Neutrophil (primary cell): Measurements from ENCODE around the gene YIF1A.
A peak's percentile ranks its signal among the peaks of the same experiment; 100 is the strongest.

Source experiments
- H3K27ac ChIP-seq: fragments of 200-600 bp; sonication (generic); 2 replicates; pipeline ENCODE4 v1.5.1; 2016; ENCODE audit warnings: mild to moderate bottlenecking, moderate library complexity
- H3K27me3 ChIP-seq: fragments of 200-600 bp; sonication (generic); 2 replicates; pipeline ENCODE4 v1.6.0; 2016; ENCODE audit warnings: mild to moderate bottlenecking
- H3K36me3 ChIP-seq: fragments of 200-600 bp; sonication (generic); 2 replicates; pipeline ENCODE4 v1.5.1; 2017
- H3K4me1 ChIP-seq, 2 experiments: fragments of 200-600 bp in 1 of 2; sonication (generic) in 1 of 2; 1 replicate in 1 of 2; 2 replicates in 1 of 2; pipeline versions ENCODE4 v1.5.1 to v1.6.1; 2013 to 2016; ENCODE audit warnings: low read depth in 1 of 2, low read length in 1 of 2, mild to moderate bottlenecking in 1 of 2, moderate library complexity in 1 of 2; ENCODE audit not compliant: control insufficient read depth in 1 of 2, insufficient read depth in 1 of 2
- H3K4me3 ChIP-seq, 2 experiments: fragments of 200-600 bp in 1 of 2; sonication (generic) in 1 of 2; 1 replicate in 1 of 2; 2 replicates in 1 of 2; pipeline ENCODE4 v1.5.1; 2013 to 2016; ENCODE audit warnings: low read depth in 1 of 2, low read length in 1 of 2, mild to moderate bottlenecking in 1 of 2, moderate library complexity in 1 of 2
- H3K9me3 ChIP-seq: fragments of 200-600 bp; sonication (generic); 2 replicates; pipeline ENCODE4 v1.5.1; 2016
- CTCF ChIP-seq: fragments of 200-600 bp; sonication (generic); IDR thresholded peaks from 2 replicates; pipeline ENCODE4 v1.5.1; 2016; ENCODE audit warnings: antibody characterized with exemption

YIF1A gene

DNA sequence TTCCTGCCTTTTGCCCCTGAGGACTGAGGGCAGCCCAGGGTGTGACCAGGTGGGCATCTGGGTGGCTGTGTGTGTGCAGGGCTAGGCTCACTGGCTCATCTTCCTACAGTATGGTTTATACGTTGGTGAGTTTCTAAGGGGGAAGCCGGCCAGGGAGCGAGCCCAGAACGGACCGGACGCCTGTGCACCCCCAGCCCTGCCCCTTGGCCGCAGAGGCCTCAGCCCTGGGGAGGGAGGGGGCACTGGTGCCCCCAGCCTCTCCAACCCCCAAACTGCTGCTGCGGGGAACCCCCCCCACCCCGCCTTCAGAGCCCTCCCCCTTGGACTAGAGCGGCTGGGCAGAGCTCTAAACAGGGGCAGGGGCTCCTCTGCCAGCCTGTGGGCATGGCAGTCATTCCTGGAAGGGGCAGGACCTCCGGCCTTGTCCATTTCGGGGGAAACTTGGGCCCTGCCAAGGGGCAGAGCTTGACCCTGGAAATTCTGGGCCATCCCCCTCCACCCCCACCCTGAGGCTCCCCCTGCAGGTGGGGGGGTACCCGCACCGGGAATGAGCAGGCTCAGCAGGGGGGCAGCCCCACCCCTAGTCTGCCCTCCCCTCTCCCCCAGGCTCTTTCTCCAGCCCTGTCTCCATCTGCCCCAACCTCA, 5.4 kb downstream of the YIF1A start:
- H3K4me3 ChIP-seq = no peak overlapping the region
- no peaks in the 10 kb centered on the region for H3K9me3 ChIP-seq
- no peak overlapping the region for H3K27ac ChIP-seq
- no peak for TF ChIP-seq CTCF
- peaks cover 18% of the 10 kb centered on the region for H3K27me3 ChIP-seq
- peaks cover 16 to 23% of the 10 kb centered on the region in 2 experiments for H3K4me1 ChIP-seq
- H3K36me3 ChIP-seq = no peaks in the 10 kb centered on the region

- Histone ChIP-seq H3K4me3 (peak overlapping the region in 1 of 2 experiments; percentile 47), H3K27me3 (peaks cover 24% of the 10 kb centered on the region), H3K27ac (peak overlapping the region; percentile 51), H3K36me3 (no peaks in the 10 kb centered on the region), H3K4me1 (peaks cover 9 to 20% of the 10 kb centered on the region in 2 experiments), H3K9me3 (no peaks in the 10 kb centered on the region)
- peak; percentile 93 for TF ChIP-seq CTCF
These were observed 6.2 kb downstream of the YIF1A start for GRCh38 chr11:66282468-66283455.

- no peak for TF ChIP-seq CTCF
- Histone ChIP-seq H3K36me3 (peaks cover 7% of the 10 kb centered on the region), H3K27ac (peak overlapping the region; percentile 51), H3K27me3 (peaks cover 32% of the 10 kb centered on the region), H3K4me1 (peaks cover 16 to 27% of the 10 kb centered on the region in 2 experiments), H3K9me3 (no peaks in the 10 kb centered on the region), H3K4me3 (peak overlapping the region in 1 of 2 experiments; percentile 47)
These were observed 7.0 kb downstream of the YIF1A start for GRCh38 chr11:66281776-66282467.

- Histone ChIP-seq H3K36me3 (peaks cover 16% of the 10 kb centered on the region), H3K9me3 (no peaks in the 10 kb centered on the region), H3K4me1 (peaks cover 16 to 29% of the 10 kb centered on the region in 2 experiments), H3K27me3 (peaks cover 32% of the 10 kb centered on the region), H3K27ac (no peak overlapping the region), H3K4me3 (no peak overlapping the region)
- no peak for TF ChIP-seq CTCF
These were observed 7.9 kb downstream of the YIF1A start for GRCh38 chr11:66281001-66281400.

- Histone ChIP-seq H3K27me3 (peaks cover 32% of the 10 kb centered on the region), H3K9me3 (no peaks in the 10 kb centered on the region), H3K4me3 (no peak overlapping the region), H3K27ac (no peak overlapping the region), H3K4me1 (peaks cover 16 to 29% of the 10 kb centered on the region in 2 experiments), H3K36me3 (peaks cover 22% of the 10 kb centered on the region)
- no peak for TF ChIP-seq CTCF
These were observed 8.5 kb downstream of the YIF1A start for GRCh38 chr11:66280428-66280827.
